HCT116 (cell line): ENCODE data around the gene TOX4. TPM values are rescaled to one million over a fixed set of nuclear protein-coding genes. Genes with fewer than 3 reads are reported as not detected.

Experiments used
- ATAC-seq: fragments of 200-7000 bp; cut with Tn5 transposase; 2 replicates; pipeline ENCODE4 v1.9.1; 2020; ENCODE audit warnings: mild to moderate bottlenecking, moderate library complexity
- BruUV-seq: library from RNA; stranded (reverse); fragments of 400-500 nt; replicated peaks from 2 replicates; lab custom pipeline; 2021; lab: Mats Ljungman, UMichigan
- CTCF ChIA-PET: fragments of 300-600 bp; sonication (Branson Sonifier 250); formaldehyde crosslinking; loops from one replicate; lab custom pipeline; 2021; ENCODE audit warnings: antibody characterized with exemption; lab: Charles Lee
- POLR2A ChIA-PET: fragments of 300-600, 350-600 bp; sonication (Branson Sonifier 250); formaldehyde crosslinking; loops from one replicate; lab custom pipeline; 2021; ENCODE audit warnings: antibody characterized with exemption; lab: Charles Lee
- RAD21 ChIA-PET, 2 experiments: fragments of 300-600 bp; sonication (Branson Sonifier 250); formaldehyde crosslinking; loops; one replicate each; lab custom pipeline; 2023; ENCODE audit warnings: low total read pairs in 2 of 2; ENCODE audit not compliant: uncharacterized antibody in 2 of 2, unreplicated experiment in 2 of 2, low non-redundant PET in 1 of 2; lab: Charles Lee
- DNase-seq: peaks from one replicate; pipeline ENCODE4 v3.0.0-alpha.2; 2010; ENCODE audit warnings: low read depth, low spot score
- H2AFZ ChIP-seq: fragments of 200-600 bp; shearing (Covaris generic), sonication (generic); 2 replicates; pipeline ENCODE4 v1.6.1; 2017; ENCODE audit warnings: low read depth, mixed run types, mixed read lengths, antibody characterized with exemption, low read length; ENCODE audit not compliant: poor library complexity, severe bottlenecking
- H3K27ac ChIP-seq: 2 replicates; pipeline ENCODE4 v1.5.1; 2012; ENCODE audit warnings: low read depth, low read length
- H3K27me3 ChIP-seq: fragments of 200-600 bp; sonication (generic); 2 replicates; pipeline ENCODE4 v1.6.1; 2016; ENCODE audit warnings: mixed run types, low read length, mixed read lengths; ENCODE audit not compliant: insufficient read depth
- H3K36me3 ChIP-seq, 2 experiments: fragments of 200-500 bp in 1 of 2; fragments of 200-600 bp in 1 of 2; sonication (Bioruptor generic) in 1 of 2; sonication (generic) in 1 of 2; 2 replicates each; pipeline versions ENCODE4 v1.5.1 to v1.6.1; 2014 to 2016; ENCODE audit warnings: low read length in 2 of 2, inconsistent platforms in 1 of 2, mixed read lengths in 1 of 2, mixed run types in 1 of 2; ENCODE audit not compliant: insufficient read depth in 2 of 2, control insufficient read depth in 1 of 2
- H3K4me1 ChIP-seq, 2 experiments: fragments of 200-600 bp in 1 of 2; sonication (generic) in 1 of 2; 2 replicates each; pipeline versions ENCODE4 v1.5.1 to v1.6.1; 2012 to 2017; ENCODE audit warnings: low read length in 2 of 2, inconsistent platforms in 1 of 2, mild to moderate bottlenecking in 1 of 2, mixed read lengths in 1 of 2, mixed run types in 1 of 2, moderate library complexity in 1 of 2; ENCODE audit not compliant: insufficient read depth in 2 of 2, control insufficient read depth in 1 of 2
- H3K4me2 ChIP-seq: fragments of 200-600 bp; sonication (generic); 2 replicates; pipeline ENCODE4 v1.6.1; 2017; ENCODE audit warnings: mixed run types, low read length, mixed read lengths
- H3K4me3 ChIP-seq, 2 experiments: fragments of 200-600 bp in 1 of 2; sonication (generic) in 1 of 2; replicated peaks in 1 of 2; 2 replicates each; pipeline ENCODE4 v1.5.1; 2011 to 2016; ENCODE audit warnings: low read length in 2 of 2, control low read depth in 1 of 2, low read depth in 1 of 2, mild to moderate bottlenecking in 1 of 2, mixed read lengths in 1 of 2, mixed run types in 1 of 2
- H3K79me2 ChIP-seq: fragments of 200-600 bp; sonication (generic); 2 replicates; pipeline ENCODE4 v1.6.1; 2017; ENCODE audit warnings: mild to moderate bottlenecking, mixed run types, low read length, moderate library complexity, mixed read lengths; ENCODE audit not compliant: insufficient read depth
- H3K9ac ChIP-seq: fragments of 200-600 bp; sonication (generic); 2 replicates; pipeline ENCODE4 v1.6.1; 2016; ENCODE audit warnings: low read length, mixed read lengths
- H3K9me2 ChIP-seq: fragments of 200-600 bp; sonication (generic), shearing (Covaris generic); 2 replicates; pipeline ENCODE4 v1.6.1; 2017; ENCODE audit warnings: mixed run types, mild to moderate bottlenecking, moderate library complexity; ENCODE audit not compliant: insufficient read depth
- H3K9me3 ChIP-seq, 2 experiments: fragments of 200-500 bp in 1 of 2; fragments of 200-600 bp in 1 of 2; sonication (Bioruptor generic) in 1 of 2; sonication (generic) in 1 of 2; 2 replicates each; pipeline ENCODE4 v1.6.1; 2014 to 2017; ENCODE audit warnings: low read length in 2 of 2, mixed read lengths in 2 of 2, inconsistent platforms in 1 of 2, low read depth in 1 of 2, mild to moderate bottlenecking in 1 of 2, mixed run types in 1 of 2, moderate library complexity in 1 of 2; ENCODE audit not compliant: control insufficient read depth in 1 of 2, insufficient read depth in 1 of 2
- H4K20me1 ChIP-seq: fragments of 200-600 bp; sonication (generic), shearing (Covaris generic); 2 replicates; pipeline ENCODE4 v1.6.1; 2017; ENCODE audit warnings: mixed run types, mild to moderate bottlenecking, moderate library complexity; ENCODE audit not compliant: insufficient read depth
- ATF3 ChIP-seq: IDR thresholded peaks from 2 replicates; pipeline ENCODE4 v1.6.1; 2012
- CEBPB ChIP-seq: IDR thresholded peaks from 2 replicates; pipeline ENCODE4 v1.6.1; 2012; ENCODE audit warnings: low read depth
- ELF1 ChIP-seq: IDR thresholded peaks from 2 replicates; pipeline ENCODE4 v1.6.1; 2012; ENCODE audit warnings: low read depth, borderline replicate concordance
- EZH2phosphoT487 ChIP-seq: fragments of 200-600 bp; IDR thresholded peaks from 2 replicates; pipeline ENCODE4 v1.6.1; 2018; ENCODE audit warnings: antibody characterized with exemption, borderline replicate concordance
- FOSL1 ChIP-seq: IDR thresholded peaks from 2 replicates; pipeline ENCODE4 v1.6.1; 2012; ENCODE audit warnings: low read depth
- JUND ChIP-seq: IDR thresholded peaks from 2 replicates; pipeline ENCODE4 v1.6.1; 2012
- POLR2AphosphoS5 ChIP-seq: IDR thresholded peaks from 2 replicates; pipeline ENCODE4 v1.6.1; 2011; ENCODE audit warnings: mild to moderate bottlenecking, low read depth, low read length, moderate library complexity
- SP1 ChIP-seq: IDR thresholded peaks from 2 replicates; pipeline ENCODE4 v1.6.1; 2012; ENCODE audit warnings: low read depth
- SRF ChIP-seq: IDR thresholded peaks from 2 replicates; pipeline ENCODE4 v1.6.1; 2012; ENCODE audit warnings: low read depth
- YY1 ChIP-seq: IDR thresholded peaks from 2 replicates; pipeline ENCODE4 v1.6.1; 2011; ENCODE audit warnings: low read length, low read depth, moderate library complexity, mild to moderate bottlenecking; ENCODE audit not compliant: insufficient replicate concordance; ENCODE audit errors: extremely low read depth
- intact Hi-C: fragments of 100-400 bp; cut with micrococcal nuclease; formaldehyde crosslinking; loops from 2 replicates; pipeline ENCODE4 v1.10.0; 2022
- total RNA-seq: library from RNA; stranded (reverse); gene quantifications from one replicate; pipeline ENCODE4 v1.2.1, GENCODE V29; 2021; ENCODE audit not compliant: unreplicated experiment
- TF ChIP-seq, protein P1 (sequence below), 3 experiments: fragments of 200-600 bp in 1 of 3; sonication (generic) in 1 of 3; IDR thresholded peaks in 2 of 3; conservative IDR thresholded peaks in 1 of 3; 2 replicates each; pipeline ENCODE4 v1.5.1; 2012 to 2017; ENCODE audit warnings: low read depth in 2 of 3, low read length in 2 of 3, antibody characterized with exemption in 1 of 3, borderline replicate concordance in 1 of 3, control low read depth in 1 of 3, mild to moderate bottlenecking in 1 of 3, mixed read lengths in 1 of 3, mixed run types in 1 of 3, moderate library complexity in 1 of 3; ENCODE audit not compliant: insufficient read depth in 1 of 3
- TF ChIP-seq, protein P2 (sequence below): IDR thresholded peaks from 2 replicates; pipeline ENCODE4 v1.6.1; 2011; ENCODE audit warnings: mild to moderate bottlenecking, low read length, moderate library complexity; ENCODE audit not compliant: insufficient replicate concordance; ENCODE audit errors: extremely low read depth

The TOX4 gene
- total RNA-seq, 1 experiment from 2014 or later = 58.5 TPM

- H2AFZ ChIP-seq = no peak overlapping the region
- no peak overlapping the region for H3K4me3 ChIP-seq
- ChIA-PET CTCF (no interaction called here), RAD21 (no interaction called here), POLR2A (no interaction called here)
- H4K20me1 ChIP-seq = no peaks in the 10 kb centered on the region
- no peak overlapping the region for H3K4me2 ChIP-seq
- intact Hi-C loops = no loop called here
- peaks cover 24% of the 10 kb centered on the region; the same call in 1 of the 2 replicates for H3K27me3 ChIP-seq
- DNase-seq (no peak), ATAC-seq (no peak)
- no peaks in the 10 kb centered on the region for H3K9me3 ChIP-seq
- H3K79me2 ChIP-seq = no peaks in the 10 kb centered on the region
- no peaks in the 10 kb centered on the region for H3K36me3 ChIP-seq
- BruUV-seq = no TSS peak
- H3K9me2 ChIP-seq = no peaks in the 10 kb centered on the region
- TF ChIP-seq SP1 (no peak), FOSL1 (no peak), ATF3 (no peak), POLR2AphosphoS5 (no peak), EZH2phosphoT487 (no peak), YY1 (no peak), CEBPB (no peak), JUND (no peak), SRF (no peak), ELF1 (no peak)
- TF ChIP-seq, protein P1, sequence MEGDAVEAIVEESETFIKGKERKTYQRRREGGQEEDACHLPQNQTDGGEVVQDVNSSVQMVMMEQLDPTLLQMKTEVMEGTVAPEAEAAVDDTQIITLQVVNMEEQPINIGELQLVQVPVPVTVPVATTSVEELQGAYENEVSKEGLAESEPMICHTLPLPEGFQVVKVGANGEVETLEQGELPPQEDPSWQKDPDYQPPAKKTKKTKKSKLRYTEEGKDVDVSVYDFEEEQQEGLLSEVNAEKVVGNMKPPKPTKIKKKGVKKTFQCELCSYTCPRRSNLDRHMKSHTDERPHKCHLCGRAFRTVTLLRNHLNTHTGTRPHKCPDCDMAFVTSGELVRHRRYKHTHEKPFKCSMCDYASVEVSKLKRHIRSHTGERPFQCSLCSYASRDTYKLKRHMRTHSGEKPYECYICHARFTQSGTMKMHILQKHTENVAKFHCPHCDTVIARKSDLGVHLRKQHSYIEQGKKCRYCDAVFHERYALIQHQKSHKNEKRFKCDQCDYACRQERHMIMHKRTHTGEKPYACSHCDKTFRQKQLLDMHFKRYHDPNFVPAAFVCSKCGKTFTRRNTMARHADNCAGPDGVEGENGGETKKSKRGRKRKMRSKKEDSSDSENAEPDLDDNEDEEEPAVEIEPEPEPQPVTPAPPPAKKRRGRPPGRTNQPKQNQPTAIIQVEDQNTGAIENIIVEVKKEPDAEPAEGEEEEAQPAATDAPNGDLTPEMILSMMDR (IDR thresholded peaks at IDR 0.05 in 2 of 3, conservative IDR thresholded peaks at IDR 0.05 in 1 of 3; ENCODE audit: borderline replicate concordance in 1 of 3, insufficient read depth in 1 of 3, low read depth in 2 of 3, low read length in 2 of 3) = no peak
- TF ChIP-seq, protein P2, sequence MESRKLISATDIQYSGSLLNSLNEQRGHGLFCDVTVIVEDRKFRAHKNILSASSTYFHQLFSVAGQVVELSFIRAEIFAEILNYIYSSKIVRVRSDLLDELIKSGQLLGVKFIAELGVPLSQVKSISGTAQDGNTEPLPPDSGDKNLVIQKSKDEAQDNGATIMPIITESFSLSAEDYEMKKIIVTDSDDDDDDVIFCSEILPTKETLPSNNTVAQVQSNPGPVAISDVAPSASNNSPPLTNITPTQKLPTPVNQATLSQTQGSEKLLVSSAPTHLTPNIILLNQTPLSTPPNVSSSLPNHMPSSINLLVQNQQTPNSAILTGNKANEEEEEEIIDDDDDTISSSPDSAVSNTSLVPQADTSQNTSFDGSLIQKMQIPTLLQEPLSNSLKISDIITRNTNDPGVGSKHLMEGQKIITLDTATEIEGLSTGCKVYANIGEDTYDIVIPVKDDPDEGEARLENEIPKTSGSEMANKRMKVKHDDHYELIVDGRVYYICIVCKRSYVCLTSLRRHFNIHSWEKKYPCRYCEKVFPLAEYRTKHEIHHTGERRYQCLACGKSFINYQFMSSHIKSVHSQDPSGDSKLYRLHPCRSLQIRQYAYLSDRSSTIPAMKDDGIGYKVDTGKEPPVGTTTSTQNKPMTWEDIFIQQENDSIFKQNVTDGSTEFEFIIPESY = no peak
- no peak overlapping the region for H3K9ac ChIP-seq
- no peaks in the 10 kb centered on the region for H3K4me1 ChIP-seq
- no peak overlapping the region for H3K27ac ChIP-seq
Observed at GRCh38 chr14:21539189-21539940, 62.4 kb downstream of the TOX4 start.
